Astrocyte of the hippocampus (primary cell): ENCODE results near the gene FAM53B.
"Not testable (repeated sequence)": the region's sequence is repeated elsewhere in the genome, so short reads cannot be mapped to it uniquely, and the experiment has no call there.

Experiments
- DNase-seq: peaks from one replicate; pipeline ENCODE4 v3.0.0; 2011; ENCODE audit warnings: low read depth, low spot score

FAM53B gene

GRCh38 chr10:124599588-124600050 is 144.6 kb downstream of the FAM53B start:
- no peak for DNase-seq

GRCh38 chr10:124598773-124599587 is 145.2 kb downstream of the FAM53B start:
- DNase-seq = no peak

GRCh38 chr10:124598196-124598595 is 146.0 kb downstream of the FAM53B start:
- DNase-seq = no peak

GRCh38 chr10:124597846-124598165 is 146.4 kb downstream of the FAM53B start:
- no peak for DNase-seq

- DNase-seq = no peak
These were observed 147.0 kb downstream of the FAM53B start for GRCh38 chr10:124596962-124597845.

GRCh38 chr10:124596116-124596785 is 147.9 kb downstream of the FAM53B start:
- no peak for DNase-seq

- no peak for DNase-seq
These were observed 148.9 kb downstream of the FAM53B start for GRCh38 chr10:124595143-124595883.

- DNase-seq = no peak
These were observed 149.9 kb downstream of the FAM53B start for GRCh38 chr10:124594240-124594639.

GRCh38 chr10:124593431-124593985 is 150.7 kb downstream of the FAM53B start:
- no peak for DNase-seq

GRCh38 chr10:124592736-124593430 is 151.3 kb downstream of the FAM53B start:
- DNase-seq = no peak

- DNase-seq = no peak
These were observed 152.1 kb downstream of the FAM53B start for GRCh38 chr10:124592101-124592500.

GRCh38 chr10:124591123-124591495 is 153.1 kb downstream of the FAM53B start:
- DNase-seq = no peak

- DNase-seq = peak; percentile 19
These were observed 153.7 kb downstream of the FAM53B start for GRCh38 chr10:124590216-124591122.

GRCh38 chr10:124589491-124590041 is 154.6 kb downstream of the FAM53B start:
- peak; percentile 85 for DNase-seq

- DNase-seq = no peak
These were observed 155.3 kb downstream of the FAM53B start for GRCh38 chr10:124588736-124589490.

GRCh38 chr10:124588341-124588735 is 155.8 kb downstream of the FAM53B start:
- not testable (repeated sequence) for DNase-seq

- no peak for DNase-seq
These were observed 156.4 kb downstream of the FAM53B start for GRCh38 chr10:124587811-124588211.

- DNase-seq = no peak
These were observed 158.0 kb downstream of the FAM53B start for GRCh38 chr10:124586142-124586541.
